Activated CD4-positive, alpha-beta memory T cell treated with anti-CD3 and anti-CD28 coated beads for 36 hours (primary cell): Measurements from ENCODE around the gene OSBPL1A. TPM values are rescaled to one million over a fixed set of nuclear protein-coding genes. Genes with fewer than 3 reads are reported as not detected.
"Not testable (repeated sequence)": the region's sequence is repeated elsewhere in the genome, so short reads cannot be mapped to it uniquely, and the experiment has no call there.

Experiments
- CTCF ChIA-PET: fragments of 350-600 bp; sonication (Branson Sonifier 250); formaldehyde crosslinking; loops from one replicate; lab custom pipeline; 2021; ENCODE audit warnings: antibody characterized with exemption, inconsistent platforms; lab: Charles Lee
- POLR2A ChIA-PET: fragments of 350-600 bp; sonication (Branson Sonifier 250); formaldehyde crosslinking; loops from one replicate; lab custom pipeline; 2021; ENCODE audit warnings: antibody characterized with exemption; lab: Charles Lee
- DNase-seq: peaks from one replicate; pipeline ENCODE4 v3.0.0-alpha.2; 2020
- H3K27ac Mint-ChIP-seq: one replicate; pipeline ENCODE4 v1.8.0; 2021; ENCODE audit warnings: mixed read lengths
- H3K27me3 Mint-ChIP-seq: one replicate; pipeline ENCODE4 v1.8.0; 2021; ENCODE audit warnings: mixed read lengths
- H3K36me3 Mint-ChIP-seq: one replicate; pipeline ENCODE4 v1.8.0; 2021; ENCODE audit warnings: mixed read lengths
- H3K4me1 Mint-ChIP-seq: one replicate; pipeline ENCODE4 v1.8.0; 2021; ENCODE audit warnings: low read depth, mixed read lengths
- H3K4me3 Mint-ChIP-seq: one replicate; pipeline ENCODE4 v1.8.0; 2021; ENCODE audit warnings: mild to moderate bottlenecking, mixed read lengths
- H3K9me3 Mint-ChIP-seq: one replicate; pipeline ENCODE4 v1.8.0; 2021; ENCODE audit warnings: mixed read lengths
- intact Hi-C: fragments of 100-400 bp; cut with micrococcal nuclease; formaldehyde crosslinking; loops from one replicate; pipeline ENCODE4 v1.15.1; 2023
- total RNA-seq, 2 experiments: library from RNA; stranded (reverse); gene quantifications; one replicate each; pipeline ENCODE4 v1.2.3, GENCODE V29; 2021

Gene OSBPL1A
- total RNA-seq, 2 experiments from 2014 or later = 1.4 to 2.4 TPM

GRCh38 chr18:24372279-24372872 is 25.2 kb downstream of the OSBPL1A start:
- no peak for DNase-seq
- Mint-ChIP-seq H3K9me3 (no peaks in the 10 kb centered on the region), H3K27me3 (peaks cover 8% of the 10 kb centered on the region), H3K27ac (no peak overlapping the region), H3K4me3 (no peak overlapping the region), H3K4me1 (peaks cover 24% of the 10 kb centered on the region), H3K36me3 (no peaks in the 10 kb centered on the region)
- ChIA-PET POLR2A (no interaction called here), CTCF (interaction anchor here (0.9 kb wide), 1 partner anchor 115 kb away, joined by 3 read pairs; no protein-coding TSS in a partner anchor)
- intact Hi-C loops = no loop called here

DNA sequence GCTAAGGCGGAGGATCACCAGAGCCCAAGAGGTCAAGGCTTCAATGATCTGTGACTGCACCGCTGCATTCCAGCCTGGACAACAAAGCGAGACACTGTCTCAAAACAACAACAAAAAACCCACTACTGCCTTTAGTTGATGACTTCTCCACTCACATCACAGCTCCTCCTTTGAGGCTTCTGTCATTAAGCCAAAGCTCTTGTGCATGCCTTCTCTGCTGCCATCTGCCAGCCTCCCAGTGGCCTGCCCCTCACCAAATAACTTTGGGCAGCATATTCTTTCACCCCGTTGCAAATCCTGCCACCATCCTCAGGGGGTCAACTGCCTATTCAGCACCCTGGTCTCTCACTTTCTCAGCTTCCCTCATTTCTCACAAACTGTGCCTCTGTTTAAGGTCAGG is 27.5 kb downstream of the OSBPL1A start:
- Mint-ChIP-seq H3K4me3 (no peak overlapping the region), H3K36me3 (no peaks in the 10 kb centered on the region), H3K4me1 (peaks cover 24% of the 10 kb centered on the region), H3K27me3 (peaks cover 8% of the 10 kb centered on the region), H3K9me3 (no peaks in the 10 kb centered on the region), H3K27ac (no peak overlapping the region)
- CTCF ChIA-PET = interaction anchor here (0.6 to 14.8 kb wide), 6 partner anchors 9 to 119 kb away, joined by 3 to 441 read pairs (median 4); no protein-coding TSS in a partner anchor
- no peak for DNase-seq
- intact Hi-C loops = no loop called here
- POLR2A ChIA-PET = interaction anchor here (1.0 to 2.7 kb wide), 4 partner anchors 25 to 97 kb away, joined by 4 to 22 read pairs (median 7); partner anchors contain the start of gene OSBPL1A

DNA sequence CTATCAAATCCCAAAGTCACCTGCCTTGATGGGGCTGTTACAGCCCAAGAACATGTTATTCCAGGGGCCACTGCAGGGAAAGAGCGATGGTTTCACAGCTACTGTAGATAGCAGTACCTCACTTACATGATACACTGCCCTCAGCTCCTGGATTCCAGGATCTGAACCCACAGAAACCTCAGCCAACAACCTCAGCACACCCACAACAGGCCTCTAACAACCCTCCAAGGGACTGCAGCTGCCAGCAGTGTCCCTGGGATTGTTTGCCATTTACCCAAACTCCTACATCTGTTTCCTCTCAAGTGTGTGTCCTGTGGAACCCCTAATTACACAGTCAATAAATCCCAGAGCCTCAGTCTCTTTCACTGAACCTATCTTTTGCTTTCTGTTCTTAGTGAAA is 28.2 kb downstream of the OSBPL1A start:
- ChIA-PET POLR2A (interaction anchor here (1.0 to 2.7 kb wide), 8 partner anchors 9 to 119 kb away, joined by 3 to 22 read pairs (median 4); partner anchors contain the start of gene OSBPL1A), CTCF (interaction anchor here (0.9 to 14.8 kb wide), 7 partner anchors 8 to 189 kb away, joined by 3 to 441 read pairs (median 4); no protein-coding TSS in a partner anchor)
- peak overlapping the region; percentile 9 for H3K27ac Mint-ChIP-seq
- DNase-seq = peak; percentile 66
- no peaks in the 10 kb centered on the region for H3K36me3 Mint-ChIP-seq
- H3K27me3 Mint-ChIP-seq = peaks cover 8% of the 10 kb centered on the region
- H3K4me1 Mint-ChIP-seq = peaks cover 24% of the 10 kb centered on the region
- no peak overlapping the region for H3K4me3 Mint-ChIP-seq
- no peaks in the 10 kb centered on the region for H3K9me3 Mint-ChIP-seq
- intact Hi-C loops = loop anchor here (1.0 to 5.0 kb wide), 3 partner anchors 27 to 352 kb away; partner anchors contain the start of gene IMPACT

GRCh38 chr18:24368749-24369148 is 28.9 kb downstream of the OSBPL1A start:
- peak overlapping the region; percentile 60 for H3K27ac Mint-ChIP-seq
- POLR2A ChIA-PET = interaction anchor here (1.0 to 2.7 kb wide), 7 partner anchors 9 to 120 kb away, joined by 3 to 22 read pairs (median 3); partner anchors contain the start of gene OSBPL1A
- peak; percentile 82 for DNase-seq
- CTCF ChIA-PET = interaction anchor here (0.9 to 14.8 kb wide), 6 partner anchors 9 to 189 kb away, joined by 3 to 441 read pairs (median 4); partner anchors contain the start of gene HRH4
- H3K36me3 Mint-ChIP-seq = no peaks in the 10 kb centered on the region
- peak overlapping the region; percentile 6 for H3K4me3 Mint-ChIP-seq
- H3K27me3 Mint-ChIP-seq = peaks cover 8% of the 10 kb centered on the region
- no peaks in the 10 kb centered on the region for H3K9me3 Mint-ChIP-seq
- peaks cover 24% of the 10 kb centered on the region for H3K4me1 Mint-ChIP-seq
- intact Hi-C loops = loop anchor here (1.0 to 5.0 kb wide), 5 partner anchors 9 to 351 kb away; partner anchors contain the start of gene IMPACT

DNA sequence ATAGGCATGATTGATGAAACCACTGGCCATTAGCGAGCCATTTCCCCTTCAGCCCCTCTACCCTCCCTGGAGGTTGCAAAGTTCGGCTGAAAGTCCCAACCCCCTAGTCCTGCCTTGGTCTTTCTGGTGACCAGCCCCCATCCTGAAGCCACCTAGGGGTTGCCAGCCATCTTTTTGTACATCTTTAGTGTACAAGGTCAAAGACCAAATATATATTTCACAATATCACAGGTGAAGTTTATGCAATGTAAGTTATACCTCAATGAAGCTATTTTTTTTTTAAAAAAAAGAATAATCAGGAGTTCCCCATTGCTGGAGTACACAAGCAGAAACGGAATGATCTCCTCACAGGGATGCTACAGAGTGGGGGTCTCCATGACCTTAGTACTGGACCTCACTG is 31.3 kb downstream of the OSBPL1A start:
- DNase-seq = no peak
- ChIA-PET CTCF (interaction anchor here (14.8 kb wide), 1 partner anchor 122 kb away, joined by 441 read pairs; no protein-coding TSS in a partner anchor), POLR2A (no interaction called here)
- no peaks in the 10 kb centered on the region for H3K27me3 Mint-ChIP-seq
- H3K9me3 Mint-ChIP-seq = no peaks in the 10 kb centered on the region
- no peak overlapping the region for H3K4me3 Mint-ChIP-seq
- intact Hi-C loops = loop anchor here (5.0 kb wide), 2 partner anchors 61 to 349 kb away; partner anchors contain the start of gene IMPACT
- no peak overlapping the region for H3K27ac Mint-ChIP-seq
- H3K4me1 Mint-ChIP-seq = peaks cover 24% of the 10 kb centered on the region
- H3K36me3 Mint-ChIP-seq = no peaks in the 10 kb centered on the region

DNA sequence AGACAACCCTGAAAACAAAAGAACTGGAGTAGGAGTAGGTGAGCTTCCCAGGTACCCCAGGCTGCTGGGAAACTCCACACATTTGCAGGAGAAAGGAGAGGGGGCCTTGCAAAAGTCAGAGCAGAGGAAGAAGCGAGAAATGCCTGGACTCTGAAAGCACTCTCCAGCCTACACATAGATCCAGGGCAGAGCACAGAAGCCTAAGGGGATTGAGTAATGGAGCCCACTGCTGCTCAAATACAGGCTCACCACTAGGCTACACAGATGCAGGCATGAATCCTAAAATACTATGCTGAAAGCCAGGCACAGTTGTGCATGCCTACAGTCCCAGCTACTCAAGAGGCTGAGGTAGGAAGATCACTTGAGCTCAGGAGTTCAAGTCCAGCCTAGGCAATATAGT is 33.4 kb downstream of the OSBPL1A start:
- POLR2A ChIA-PET = interaction anchor here (0.6 kb wide), 1 partner anchor 778 kb away, joined by 3 read pairs; no protein-coding TSS in a partner anchor
- no peaks in the 10 kb centered on the region for H3K27me3 Mint-ChIP-seq
- H3K4me1 Mint-ChIP-seq = peaks cover 10% of the 10 kb centered on the region
- intact Hi-C loops = no loop called here
- no peaks in the 10 kb centered on the region for H3K9me3 Mint-ChIP-seq
- H3K36me3 Mint-ChIP-seq = no peaks in the 10 kb centered on the region
- DNase-seq = no peak
- CTCF ChIA-PET = interaction anchor here (14.8 kb wide), 1 partner anchor 125 kb away, joined by 441 read pairs; no protein-coding TSS in a partner anchor
- no peak overlapping the region for H3K4me3 Mint-ChIP-seq
- H3K27ac Mint-ChIP-seq = no peak overlapping the region

DNA sequence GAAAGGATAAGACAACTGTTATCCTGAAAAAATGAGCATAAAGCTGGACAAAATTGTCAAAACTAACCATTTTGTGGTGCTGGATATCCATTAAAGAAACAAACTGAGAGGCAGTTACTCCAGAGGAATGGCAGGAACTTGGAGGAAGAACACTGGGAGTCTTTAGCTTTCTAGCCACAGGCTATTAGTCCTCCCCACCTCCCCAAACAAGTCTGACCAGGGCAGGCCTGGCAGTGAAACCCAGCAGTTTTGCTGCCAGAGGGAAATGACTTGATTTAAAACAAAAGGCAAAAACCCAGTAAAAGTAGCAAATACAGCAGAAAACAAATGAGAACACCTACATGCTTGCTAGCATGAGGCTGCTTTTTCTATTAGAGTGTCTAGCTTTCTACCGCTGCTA is 34.9 kb downstream of the OSBPL1A start:
- ChIA-PET POLR2A (no interaction called here), CTCF (interaction anchor here (0.6 to 14.8 kb wide), 3 partner anchors 126 to 1534 kb away, joined by 3 to 441 read pairs (median 5); no protein-coding TSS in a partner anchor)
- intact Hi-C loops = no loop called here
- Mint-ChIP-seq H3K4me1 (no peaks in the 10 kb centered on the region), H3K9me3 (no peaks in the 10 kb centered on the region), H3K27ac (no peak overlapping the region), H3K36me3 (no peaks in the 10 kb centered on the region), H3K4me3 (no peak overlapping the region), H3K27me3 (no peaks in the 10 kb centered on the region)
- no peak for DNase-seq

- not testable (repeated sequence) for H3K4me1 Mint-ChIP-seq, H3K36me3 Mint-ChIP-seq, H3K4me3 Mint-ChIP-seq, H3K27ac Mint-ChIP-seq, H3K27me3 Mint-ChIP-seq, H3K9me3 Mint-ChIP-seq
- intact Hi-C loops = loop anchor here (1.0 to 2.0 kb wide), 4 partner anchors 8 to 367 kb away; no protein-coding TSS in a partner anchor
- ChIA-PET CTCF (interaction anchor here (0.7 to 14.8 kb wide), 32 partner anchors 9 to 369 kb away, joined by 3 to 441 read pairs (median 4); partner anchors contain the start of genes HRH4, IMPACT and OSBPL1A), POLR2A (interaction anchor here (0.5 to 1.5 kb wide), 3 partner anchors 9 to 129 kb away, joined by 3 read pairs; no protein-coding TSS in a partner anchor)
- peak; percentile 39 for DNase-seq
Observed at GRCh38 chr18:24359787-24360530, 37.7 kb downstream of the OSBPL1A start.

DNA sequence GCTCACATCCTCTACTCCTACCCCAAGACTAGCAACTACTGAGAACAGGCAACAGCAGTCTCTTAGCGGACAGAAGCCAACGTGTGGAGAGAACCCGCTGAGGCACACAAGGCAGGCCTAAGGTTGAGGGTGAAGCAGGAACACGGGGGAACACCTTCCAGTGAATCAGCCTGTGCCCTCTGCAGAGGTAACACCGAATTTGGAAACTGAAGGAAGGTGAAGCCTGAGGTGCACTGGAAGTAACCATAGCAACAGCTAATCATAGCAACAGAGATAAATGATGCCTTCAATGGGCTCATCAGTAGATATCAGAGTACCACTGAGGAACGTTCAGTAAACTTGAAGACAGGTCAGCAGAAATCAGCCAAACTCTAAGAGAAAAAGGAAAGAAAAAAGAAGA is 43.3 kb downstream of the OSBPL1A start:
- no peak for DNase-seq
- Mint-ChIP-seq H3K4me1 (no peaks in the 10 kb centered on the region), H3K9me3 (no peaks in the 10 kb centered on the region), H3K27ac (no peak overlapping the region), H3K36me3 (no peaks in the 10 kb centered on the region), H3K27me3 (no peaks in the 10 kb centered on the region), H3K4me3 (no peak overlapping the region)
- POLR2A ChIA-PET = no interaction called here
- CTCF ChIA-PET = interaction anchor here (0.7 to 1.8 kb wide), 2 partner anchors 13 to 134 kb away, joined by 4 to 9 read pairs; no protein-coding TSS in a partner anchor
- intact Hi-C loops = no loop called here

DNA sequence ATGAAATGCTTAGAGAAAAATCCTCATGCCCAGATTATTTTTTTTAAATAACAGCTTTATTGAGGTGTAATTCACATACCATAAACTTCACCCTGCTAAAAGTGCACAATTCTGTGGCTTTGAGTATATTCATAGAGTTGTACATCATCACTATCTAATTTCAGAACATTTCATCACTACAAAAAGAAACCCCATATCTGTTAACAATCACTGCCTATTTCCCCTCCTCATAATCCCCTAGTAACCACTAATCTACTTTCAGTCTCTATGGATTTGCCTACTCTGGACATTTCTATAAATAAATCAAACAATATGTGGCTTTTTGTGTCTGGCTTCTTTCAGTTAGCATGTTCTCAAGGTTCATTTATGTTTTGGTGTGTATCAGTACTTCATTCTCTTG is 51.4 kb downstream of the OSBPL1A start:
- Mint-ChIP-seq H3K27ac (no peak overlapping the region), H3K36me3 (no peaks in the 10 kb centered on the region), H3K4me1 (no peaks in the 10 kb centered on the region), H3K4me3 (no peak overlapping the region), H3K27me3 (peaks cover 3% of the 10 kb centered on the region), H3K9me3 (no peaks in the 10 kb centered on the region)
- intact Hi-C loops = no loop called here
- no peak for DNase-seq
- POLR2A ChIA-PET = no interaction called here
- CTCF ChIA-PET = no interaction called here

GRCh38 chr18:24344509-24344908 is 53.1 kb downstream of the OSBPL1A start:
- Mint-ChIP-seq H3K36me3 (no peaks in the 10 kb centered on the region), H3K4me3 (no peak overlapping the region), H3K27ac (no peak overlapping the region), H3K27me3 (peaks cover 5% of the 10 kb centered on the region), H3K9me3 (no peaks in the 10 kb centered on the region), H3K4me1 (no peaks in the 10 kb centered on the region)
- intact Hi-C loops = no loop called here
- DNase-seq = no peak
- CTCF ChIA-PET = interaction anchor here (1.2 kb wide), 1 partner anchor 15 kb away, joined by 3 read pairs; no protein-coding TSS in a partner anchor
- POLR2A ChIA-PET = no interaction called here
